ENCODE results near the gene HACE1. TPM values are rescaled to one million over a fixed set of nuclear protein-coding genes. Genes with fewer than 3 reads are reported as not detected.

Gene HACE1
- total and polyA plus RNA-seq, 9 donors = 7.9 to 26.1 (median 18.4) TPM

- Histone ChIP-seq H3K4me3 (no peak overlapping the region), H3K9me3 (no peaks in the 10 kb centered on the region), H3K4me1 (ENCODE audit: insufficient read depth) (no peaks in the 10 kb centered on the region), H3K27me3 (no peaks in the 10 kb centered on the region), H3K36me3 (no peaks in the 10 kb centered on the region), H3K27ac (no peak overlapping the region)
- intact Hi-C loops (cut with DNase I) = no loop called here
- no peak for TF ChIP-seq EP300 (IDR thresholded peaks at IDR 0.05)
- TF ChIP-seq CTCF (IDR thresholded peaks at IDR 0.05) = no peak
- TF ChIP-seq POLR2A (IDR thresholded peaks at IDR 0.05) = no peak
- DNase-seq = no peak
- WGBS, 3 donors = 26 to 35% (median 30%) methylated on average over 5 of the region's 5 CpGs
These were observed 157.4 kb downstream of the HACE1 start for GRCh38 chr6:104702126-104702841.

DNA sequence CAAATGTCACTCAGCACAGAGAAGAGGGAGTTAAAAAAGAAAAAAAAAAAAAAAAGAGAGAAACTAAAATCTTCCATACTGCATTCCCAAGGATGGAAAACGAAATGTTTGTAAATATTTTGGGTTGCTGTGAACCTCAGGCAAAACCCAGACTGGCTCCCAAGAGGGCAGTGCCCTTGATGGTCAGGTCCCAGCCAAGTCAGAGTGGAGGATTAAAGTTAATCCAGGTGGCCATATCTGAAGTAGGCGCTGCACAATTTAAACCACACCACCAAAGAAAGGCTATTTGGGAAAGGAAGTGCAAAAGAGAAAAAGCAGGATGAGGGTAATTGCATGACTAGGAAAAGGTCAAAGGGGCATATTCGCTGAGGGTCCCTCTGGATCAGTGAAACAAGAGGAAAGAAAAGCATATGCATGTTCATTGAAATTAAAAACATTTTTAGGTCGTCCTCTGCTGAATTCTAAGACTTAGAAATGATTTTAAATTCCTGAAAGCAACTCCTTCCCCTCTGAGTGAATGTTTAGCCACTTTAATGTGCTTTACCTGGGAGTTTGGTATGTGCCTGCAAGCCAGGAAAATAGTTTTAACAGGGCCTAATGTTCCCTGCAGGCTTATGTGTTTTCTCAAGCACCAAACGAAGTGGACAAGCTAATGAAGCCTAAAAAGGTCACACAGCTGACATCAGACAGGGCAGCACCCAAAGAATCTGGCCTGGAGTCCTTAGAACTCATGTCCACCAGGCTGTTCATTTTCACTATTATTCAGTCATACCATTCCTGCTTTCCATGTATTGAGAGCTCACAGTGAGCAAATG, 159.1 kb downstream of the HACE1 start:
- no peak overlapping the region for H3K4me3 ChIP-seq
- H3K4me1 ChIP-seq (ENCODE audit: insufficient read depth) = no peaks in the 10 kb centered on the region
- intact Hi-C loops (cut with DNase I) = no loop called here
- TF ChIP-seq CTCF (IDR thresholded peaks at IDR 0.05) (no peak), POLR2A (IDR thresholded peaks at IDR 0.05) (no peak), EP300 (IDR thresholded peaks at IDR 0.05) (no peak)
- no peak overlapping the region for H3K27ac ChIP-seq
- H3K27me3 ChIP-seq = no peaks in the 10 kb centered on the region
- 61 to 69% (median 61%) methylated on average over 5 of the region's 5 CpGs for WGBS, 3 donors
- no peaks in the 10 kb centered on the region for H3K9me3 ChIP-seq
- H3K36me3 ChIP-seq = no peaks in the 10 kb centered on the region
- DNase-seq = no peak

DNA sequence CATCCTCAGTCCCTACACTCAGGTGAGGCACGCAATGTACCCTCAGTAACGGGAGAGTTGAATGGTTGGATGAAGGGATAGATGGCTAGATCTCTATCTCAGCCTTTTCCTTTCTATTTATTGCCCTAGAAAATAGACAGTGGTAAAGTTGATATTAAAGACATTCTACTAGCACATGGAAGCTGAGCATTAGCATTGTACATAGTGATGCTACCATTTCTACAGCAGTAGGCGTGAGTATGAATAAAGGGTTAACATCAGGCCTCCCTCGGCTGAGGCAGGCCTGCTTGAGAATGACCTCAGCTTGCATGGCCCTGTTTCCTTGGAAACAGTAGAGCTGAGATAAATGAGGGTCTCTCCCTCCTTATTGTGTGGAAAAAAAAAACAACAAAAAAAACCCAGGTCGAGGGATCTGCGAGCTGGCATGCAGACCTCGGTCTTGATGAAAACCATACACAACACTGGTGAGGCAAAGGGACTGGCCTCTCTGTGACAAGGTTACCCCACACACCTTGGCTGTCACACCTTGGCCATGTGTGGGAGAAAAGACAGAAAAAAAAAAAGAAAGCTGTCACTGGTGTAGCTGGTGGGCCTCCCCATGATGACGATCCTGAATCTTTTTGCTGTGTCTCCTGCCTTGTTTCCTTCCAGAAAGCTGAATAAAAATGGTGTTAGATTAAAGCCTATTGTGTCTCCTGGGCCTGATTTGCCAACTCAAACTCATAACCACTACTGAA, 160.0 kb downstream of the HACE1 start:
- 59 to 68% (median 62%) methylated on average over 8 of the region's 8 CpGs for WGBS, 3 donors
- no peak for DNase-seq
- Histone ChIP-seq H3K27ac (no peak overlapping the region), H3K36me3 (no peaks in the 10 kb centered on the region), H3K4me3 (no peak overlapping the region), H3K9me3 (no peaks in the 10 kb centered on the region), H3K4me1 (ENCODE audit: insufficient read depth) (no peaks in the 10 kb centered on the region), H3K27me3 (no peaks in the 10 kb centered on the region)
- TF ChIP-seq EP300 (IDR thresholded peaks at IDR 0.05) = no peak
- TF ChIP-seq POLR2A (IDR thresholded peaks at IDR 0.05) = no peak
- no peak for TF ChIP-seq CTCF (IDR thresholded peaks at IDR 0.05)
- intact Hi-C loops (cut with DNase I) = no loop called here

- WGBS, 3 donors = 96 to 98% (median 97%) methylated on average over 1 of the region's 1 CpG
- Histone ChIP-seq H3K36me3 (no peaks in the 10 kb centered on the region), H3K27me3 (no peaks in the 10 kb centered on the region), H3K27ac (no peak overlapping the region), H3K4me1 (ENCODE audit: insufficient read depth) (no peaks in the 10 kb centered on the region), H3K9me3 (no peaks in the 10 kb centered on the region), H3K4me3 (no peak overlapping the region)
- TF ChIP-seq POLR2A (IDR thresholded peaks at IDR 0.05) (no peak), CTCF (IDR thresholded peaks at IDR 0.05) (no peak), EP300 (IDR thresholded peaks at IDR 0.05) (no peak)
- no peak for DNase-seq
- intact Hi-C loops (cut with DNase I) = no loop called here
These were observed 160.7 kb downstream of the HACE1 start for GRCh38 chr6:104698979-104699378.

Data from ovary (tissue), 9 donors.